ENCODE measurements around the gene ADCY1. TPM values are rescaled to one million over a fixed set of nuclear protein-coding genes. Genes with fewer than 3 reads are reported as not detected.

Gene ADCY1
- total and polyA plus RNA-seq, 2 donors from 2014 or later: 2.9 to 3.7 TPM

GRCh38 chr7:45712872-45713668 is 138.9 kb downstream of the ADCY1 start:
- H3K27me3 ChIP-seq (ENCODE audit: control insufficient read depth, insufficient read depth, low read length): no peaks in the 10 kb centered on the region
- no peak overlapping the region for H3K4me3 ChIP-seq (ENCODE audit: low read length in 3 of 3)
- intact Hi-C loops (cut with DNase I): no loop called here
- DNase-seq (peak in 1 of 5 donors; percentile 25), FAIRE-seq (no peak)
- no peak overlapping the region for H3K9ac ChIP-seq (ENCODE audit: low read length in 3 of 3)
- H3K27ac ChIP-seq (ENCODE audit: low read depth in 2 of 2, low read length in 2 of 2): no peak overlapping the region
- no peak for TF ChIP-seq CTCF (IDR thresholded peaks at IDR 0.05; ENCODE audit: borderline replicate concordance, extremely low read depth, insufficient read depth)
- no peaks in the 10 kb centered on the region for H3K9me3 ChIP-seq (ENCODE audit: control insufficient read depth in 2 of 3, insufficient read depth in 1 of 3, low read length in 3 of 3)
- H3K36me3 ChIP-seq (ENCODE audit: control insufficient read depth in 2 of 3, insufficient read depth in 3 of 3, low read length in 3 of 3): peaks cover 0 to 3% (median 0%) of the 10 kb centered on the region in 3 donors
- no peaks in the 10 kb centered on the region for H3K4me1 ChIP-seq (ENCODE audit: control insufficient read depth in 2 of 3, insufficient read depth in 2 of 3, low read depth in 1 of 3, low read length in 3 of 3)

- intact Hi-C loops (cut with DNase I): no loop called here
- Histone ChIP-seq H3K9me3 (ENCODE audit: control insufficient read depth in 2 of 3, insufficient read depth in 1 of 3, low read length in 3 of 3) (no peaks in the 10 kb centered on the region), H3K4me1 (ENCODE audit: control insufficient read depth in 2 of 3, insufficient read depth in 2 of 3, low read depth in 1 of 3, low read length in 3 of 3) (no peaks in the 10 kb centered on the region), H3K27me3 (ENCODE audit: control insufficient read depth, insufficient read depth, low read length) (no peaks in the 10 kb centered on the region), H3K27ac (ENCODE audit: low read depth in 2 of 2, low read length in 2 of 2) (no peak overlapping the region), H3K36me3 (ENCODE audit: control insufficient read depth in 2 of 3, insufficient read depth in 3 of 3, low read length in 3 of 3) (no peaks in the 10 kb centered on the region), H3K4me3 (ENCODE audit: low read length in 3 of 3) (no peak overlapping the region), H3K9ac (ENCODE audit: low read length in 3 of 3) (no peak overlapping the region)
- peak in 2 of 5 donors; percentile 6 to 28 for DNase-seq
- TF ChIP-seq CTCF (IDR thresholded peaks at IDR 0.05; ENCODE audit: borderline replicate concordance, extremely low read depth, insufficient read depth): no peak
- FAIRE-seq: no peak
Observed at GRCh38 chr7:45713669-45714520, 139.7 kb downstream of the ADCY1 start.

- Histone ChIP-seq H3K4me3 (ENCODE audit: low read length in 3 of 3) (no peak overlapping the region), H3K27ac (ENCODE audit: low read depth in 2 of 2, low read length in 2 of 2) (no peak overlapping the region), H3K36me3 (ENCODE audit: control insufficient read depth in 2 of 3, insufficient read depth in 3 of 3, low read length in 3 of 3) (no peaks in the 10 kb centered on the region), H3K9me3 (ENCODE audit: control insufficient read depth in 2 of 3, insufficient read depth in 1 of 3, low read length in 3 of 3) (no peaks in the 10 kb centered on the region), H3K27me3 (ENCODE audit: control insufficient read depth, insufficient read depth, low read length) (no peaks in the 10 kb centered on the region), H3K9ac (ENCODE audit: low read length in 3 of 3) (no peak overlapping the region), H3K4me1 (ENCODE audit: control insufficient read depth in 2 of 3, insufficient read depth in 2 of 3, low read depth in 1 of 3, low read length in 3 of 3) (no peaks in the 10 kb centered on the region)
- FAIRE-seq (no peak), DNase-seq (peak in 1 of 5 donors; percentile 23)
- intact Hi-C loops (cut with DNase I): no loop called here
- TF ChIP-seq CTCF (IDR thresholded peaks at IDR 0.05; ENCODE audit: borderline replicate concordance, extremely low read depth, insufficient read depth): no peak
Observed at GRCh38 chr7:45714521-45714820, 140.3 kb downstream of the ADCY1 start.
